Tibial artery (tissue), 4 donors: ENCODE data around the gene LCE1E.

Experiments used
- DNase-seq, 2 donors: peaks; one replicate each; pipeline ENCODE4 v3.0.0-alpha.2; 2019
- H3K27ac ChIP-seq, 2 donors: fragments of 200-600 bp; sonication (generic) in 1 of 2; 1 replicate in 1 of 2; 2 replicates in 1 of 2; pipeline ENCODE4 v1.5.1; 2018 to 2019; ENCODE audit warnings: mild to moderate bottlenecking in 1 of 2
- H3K27me3 ChIP-seq, 2 donors: fragments of 200-600 bp; sonication (generic) in 1 of 2; one replicate each; pipeline versions ENCODE4 v1.5.1 to v1.6.0; 2016 to 2019
- H3K36me3 ChIP-seq, 3 donors: fragments of 200-600 bp; sonication (generic) in 2 of 3; one replicate each; pipeline ENCODE4 v1.5.1; 2016 to 2019; ENCODE audit warnings: mild to moderate bottlenecking in 2 of 3
- H3K4me1 ChIP-seq, 4 donors: fragments of 200-600 bp; sonication (generic) in 2 of 4; 1 replicate in 3 of 4; 2 replicates in 1 of 4; pipeline ENCODE4 v1.5.1; 2016 to 2019
- H3K4me3 ChIP-seq, 2 donors: fragments of 200-600 bp; sonication (generic) in 1 of 2; 1 replicate in 1 of 2; 2 replicates in 1 of 2; pipeline ENCODE4 v1.5.1; 2018 to 2019; ENCODE audit warnings: mild to moderate bottlenecking in 2 of 2
- H3K9me3 ChIP-seq, 3 donors: fragments of 200-600 bp; sonication (generic) in 1 of 3; one replicate each; pipeline ENCODE4 v1.5.1; 2016 to 2019
- CTCF ChIP-seq, 2 experiments: fragments of 200-600 bp in 1 of 2; fragments of 450-650 bp in 1 of 2; IDR thresholded peaks; one replicate each; pipeline ENCODE4 v1.5.1; 2017 to 2019; ENCODE audit warnings: antibody characterized with exemption in 2 of 2, mild to moderate bottlenecking in 1 of 2, moderate library complexity in 1 of 2
- intact Hi-C: fragments of 100-400 bp; cut with DNase I; formaldehyde crosslinking; loops from one replicate; pipeline ENCODE4 v1.15.0; 2023; ENCODE audit warnings: low total_unique reads

The LCE1E gene

GRCh38 chr1:152757747-152758146, 28.3 kb upstream of the LCE1E start, which contains the start of gene KPRP:
Gene KPRP, plus strand, starts transcription at chr1:152758025. Its CDS starts 1,564 bp downstream, at chr1:152759589.
- Histone ChIP-seq H3K4me1 (no peaks in the 10 kb centered on the region), H3K36me3 (no peaks in the 10 kb centered on the region), H3K27ac (no peak within 1 kb of the TSS), H3K9me3 (no peaks in the 10 kb centered on the region), H3K4me3 (no peak within 1 kb of the TSS), H3K27me3 (no peaks in the 10 kb centered on the region)
- DNase-seq: no peak
- TF ChIP-seq CTCF (IDR thresholded peaks at IDR 0.05): no peak
- intact Hi-C loops: no loop called here

- DNase-seq: no peak
- TF ChIP-seq CTCF (IDR thresholded peaks at IDR 0.05): no peak
- no peak overlapping the region for H3K4me3 ChIP-seq
- no peak overlapping the region for H3K27ac ChIP-seq
- no peaks in the 10 kb centered on the region for H3K36me3 ChIP-seq
- H3K9me3 ChIP-seq: no peaks in the 10 kb centered on the region
- H3K4me1 ChIP-seq: no peaks in the 10 kb centered on the region
- intact Hi-C loops: no loop called here
- no peaks in the 10 kb centered on the region for H3K27me3 ChIP-seq
These were observed 27.4 kb upstream of the LCE1E start for GRCh38 chr1:152758636-152759035.

- Histone ChIP-seq H3K9me3 (no peaks in the 10 kb centered on the region), H3K4me1 (no peaks in the 10 kb centered on the region), H3K27ac (no peak overlapping the region), H3K27me3 (no peaks in the 10 kb centered on the region), H3K4me3 (no peak overlapping the region), H3K36me3 (no peaks in the 10 kb centered on the region)
- intact Hi-C loops: no loop called here
- DNase-seq: no peak
- no peak for TF ChIP-seq CTCF (IDR thresholded peaks at IDR 0.05)
These were observed 26.4 kb upstream of the LCE1E start for GRCh38 chr1:152759453-152760173.

GRCh38 chr1:152760551-152761190, 25.4 kb upstream of the LCE1E start:
- no peak for DNase-seq
- H3K4me1 ChIP-seq: no peaks in the 10 kb centered on the region
- intact Hi-C loops: no loop called here
- no peak overlapping the region for H3K27ac ChIP-seq
- H3K4me3 ChIP-seq: no peak overlapping the region
- no peaks in the 10 kb centered on the region for H3K27me3 ChIP-seq
- TF ChIP-seq CTCF (IDR thresholded peaks at IDR 0.05): no peak
- no peaks in the 10 kb centered on the region for H3K9me3 ChIP-seq
- no peaks in the 10 kb centered on the region for H3K36me3 ChIP-seq

GRCh38 chr1:152761609-152762213, 24.3 kb upstream of the LCE1E start:
- TF ChIP-seq CTCF (IDR thresholded peaks at IDR 0.05): no peak
- Histone ChIP-seq H3K4me1 (no peaks in the 10 kb centered on the region), H3K9me3 (no peaks in the 10 kb centered on the region), H3K36me3 (no peaks in the 10 kb centered on the region), H3K27me3 (no peaks in the 10 kb centered on the region), H3K4me3 (no peak overlapping the region), H3K27ac (no peak overlapping the region)
- DNase-seq: no peak
- intact Hi-C loops: no loop called here
